HL-60 (cell line): ENCODE data around the gene REXO4.

ENCODE experiments used
- DNase-seq, 2 experiments: peaks; one replicate each; pipeline ENCODE4 v3.0.0-alpha.2; 2010 to 2020; ENCODE audit warnings: low read depth in 1 of 2, low spot score in 1 of 2
- H3K27ac ChIP-seq: fragments of 250-450 bp; sonication (Bioruptor Pico); replicated peaks from 2 replicates; pipeline ENCODE4 v1.5.1; 2020; ENCODE audit warnings: mild to moderate bottlenecking, moderate library complexity
- H3K27me3 ChIP-seq: fragments of 250-450 bp; sonication (Bioruptor Pico); 2 replicates; pipeline ENCODE4 v1.5.1; 2021; ENCODE audit warnings: mild to moderate bottlenecking, moderate library complexity; ENCODE audit not compliant: insufficient read depth, poor library complexity, severe bottlenecking
- H3K4me3 ChIP-seq: replicated peaks from 2 replicates; pipeline ENCODE4 v1.5.1; 2011; ENCODE audit warnings: mild to moderate bottlenecking, control low read depth, low read length; ENCODE audit not compliant: insufficient read depth
- CTCF ChIP-seq: IDR thresholded peaks from one replicate; pipeline ENCODE4 v1.5.1; 2011; ENCODE audit warnings: low read length, control low read depth, inconsistent platforms; ENCODE audit not compliant: insufficient read depth
- GABPA ChIP-seq: IDR thresholded peaks from 2 replicates; pipeline ENCODE4 v1.6.1; 2012; ENCODE audit warnings: low read depth
- POLR2AphosphoS5 ChIP-seq: IDR thresholded peaks from 2 replicates; pipeline ENCODE4 v1.6.1; 2012; ENCODE audit warnings: low read depth
- REST ChIP-seq: IDR thresholded peaks from 2 replicates; pipeline ENCODE4 v1.6.1; 2012; ENCODE audit warnings: low read depth; ENCODE audit not compliant: insufficient replicate concordance
- SPI1 ChIP-seq: IDR thresholded peaks from 2 replicates; pipeline ENCODE4 v1.6.1; 2012; ENCODE audit warnings: low read depth, mild to moderate bottlenecking, borderline replicate concordance

The REXO4 gene

GRCh38 chr9:133421615-133422542, 4.1 kb upstream of the REXO4 start, which contains the start of gene ADAMTS13:
TSS of gene ADAMTS13 (plus strand) at chr9:133422367. CDS start at chr9:133422444, 77 bp downstream.
- peaks cover 3% of the 10 kb centered on the region for H3K27me3 ChIP-seq
- H3K4me3 ChIP-seq: no peak within 1 kb of the TSS
- TF ChIP-seq CTCF (no peak), SPI1 (no peak), GABPA (no peak), REST (no peak), POLR2AphosphoS5 (no peak)
- no peak for DNase-seq
- no peak within 1 kb of the TSS for H3K27ac ChIP-seq

GRCh38 chr9:133420392-133420827, 2.6 kb upstream of the REXO4 start:
- TF ChIP-seq GABPA: no peak
- TF ChIP-seq POLR2AphosphoS5: no peak
- TF ChIP-seq REST: no peak
- no peak for TF ChIP-seq CTCF
- TF ChIP-seq SPI1: no peak
- Histone ChIP-seq H3K4me3 (no peak overlapping the region), H3K27ac (no peak overlapping the region), H3K27me3 (no peaks in the 10 kb centered on the region)
- DNase-seq: no peak

GRCh38 chr9:133419005-133419404, 1.2 kb upstream of the REXO4 start:
- no peak overlapping the region for H3K4me3 ChIP-seq
- DNase-seq: no peak
- TF ChIP-seq SPI1 (no peak), GABPA (no peak), CTCF (no peak), REST (no peak), POLR2AphosphoS5 (no peak)
- no peak overlapping the region for H3K27ac ChIP-seq
- no peaks in the 10 kb centered on the region for H3K27me3 ChIP-seq
